ENCODE results near the gene SOX6. TPM values are rescaled to one million over a fixed set of nuclear protein-coding genes. Genes with fewer than 3 reads are reported as not detected.

SOX6 gene
- total and polyA plus RNA-seq, 2 donors (not counting 3 experiments of a cell fraction or from before 2014, with no cell fraction given): 0.14 to 3.7 TPM

GRCh38 chr11:16279524-16279923 lies 76.8 kb downstream of the SOX6 start:
- BruUV-seq (replicated peaks): no TSS peak
- intact Hi-C loops (cut with micrococcal nuclease): no loop called here
- H3K9me3 ChIP-seq (replicated peaks; ENCODE audit: control insufficient read depth, insufficient read depth, low read length): no peaks in the 10 kb centered on the region
- peaks cover 3% of the 10 kb centered on the region for H3K4me1 ChIP-seq (ENCODE audit: control insufficient read depth, extremely low read depth, insufficient read depth, low read length)
- dilution Hi-C loops (cut with MboI; ENCODE audit: extremely low pct_ligation_motif_present, low sequenced_read_pairs): no loop called here
- no peak overlapping the region for H3K27ac ChIP-seq (ENCODE audit: insufficient read depth, low read depth, low read length)
- no peak overlapping the region for H3K9ac ChIP-seq (replicated peaks; ENCODE audit: extremely low read depth, insufficient read depth, low read length)
- no peaks in the 10 kb centered on the region for H3K36me3 ChIP-seq (ENCODE audit: control insufficient read depth in 2 of 2, extremely low read depth in 1 of 2, insufficient read depth in 2 of 2, low read length in 2 of 2)
- ChIA-PET CTCF (interaction anchor here (0.9 to 1.5 kb wide), 3 partner anchors 9 to 32 kb away, joined by 3 to 5 read pairs (median 3); no protein-coding TSS in a partner anchor), POLR2A (no interaction called here)
- no peak overlapping the region for H3K4me3 ChIP-seq (replicated peaks in 1 of 3; ENCODE audit: insufficient read depth in 1 of 3, low read depth in 1 of 3, low read length in 3 of 3)
- no peak for DNase-seq (ENCODE audit: low read depth, low spot score)
- H2AFZ ChIP-seq (ENCODE audit: low read depth, low read length): no peak overlapping the region
- no peaks in the 10 kb centered on the region for H3K27me3 ChIP-seq (ENCODE audit: control insufficient read depth in 2 of 2, insufficient read depth in 2 of 2, low read length in 2 of 2)
- no peak overlapping the region for H3K4me2 ChIP-seq (ENCODE audit: insufficient read depth, low read length)
- H4K20me1 ChIP-seq (replicated peaks; ENCODE audit: control insufficient read depth, extremely low read depth, insufficient read depth, low read length): no peaks in the 10 kb centered on the region
- no peak for FAIRE-seq
- H3K79me2 ChIP-seq (ENCODE audit: control insufficient read depth, insufficient read depth, low read length): no peaks in the 10 kb centered on the region
- no peaks in the 10 kb centered on the region for H3K9me1 ChIP-seq (replicated peaks; ENCODE audit: control insufficient read depth, extremely low read depth, insufficient read depth, low read length)
- TF ChIP-seq FOS (IDR thresholded peaks at IDR 0.05; ENCODE audit: borderline replicate concordance, insufficient read depth, low read length) (no peak), POLR2AphosphoS5 (IDR thresholded peaks at IDR 0.05; ENCODE audit: insufficient read depth, low read depth, low read length) (no peak), POLR2A (IDR thresholded peaks at IDR 0.05; ENCODE audit: low read depth, low read length) (no peak), GATA2 (IDR thresholded peaks at IDR 0.05; ENCODE audit: insufficient read depth, insufficient read length, low read depth, low read length) (no peak), MYC (IDR thresholded peaks at IDR 0.05; ENCODE audit: low read depth, low read length) (no peak), EZH2 (IDR thresholded peaks at IDR 0.05; ENCODE audit: borderline replicate concordance, low read depth, low read length, severe bottlenecking) (no peak), JUN (IDR thresholded peaks at IDR 0.05; ENCODE audit: borderline replicate concordance, insufficient read depth, insufficient read length, low read depth) (no peak)
- TF ChIP-seq, protein P1, sequence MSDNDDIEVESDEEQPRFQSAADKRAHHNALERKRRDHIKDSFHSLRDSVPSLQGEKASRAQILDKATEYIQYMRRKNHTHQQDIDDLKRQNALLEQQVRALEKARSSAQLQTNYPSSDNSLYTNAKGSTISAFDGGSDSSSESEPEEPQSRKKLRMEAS (IDR thresholded peaks at IDR 0.05; ENCODE audit: insufficient read depth, insufficient read length): no peak
- TF ChIP-seq, protein P2, sequence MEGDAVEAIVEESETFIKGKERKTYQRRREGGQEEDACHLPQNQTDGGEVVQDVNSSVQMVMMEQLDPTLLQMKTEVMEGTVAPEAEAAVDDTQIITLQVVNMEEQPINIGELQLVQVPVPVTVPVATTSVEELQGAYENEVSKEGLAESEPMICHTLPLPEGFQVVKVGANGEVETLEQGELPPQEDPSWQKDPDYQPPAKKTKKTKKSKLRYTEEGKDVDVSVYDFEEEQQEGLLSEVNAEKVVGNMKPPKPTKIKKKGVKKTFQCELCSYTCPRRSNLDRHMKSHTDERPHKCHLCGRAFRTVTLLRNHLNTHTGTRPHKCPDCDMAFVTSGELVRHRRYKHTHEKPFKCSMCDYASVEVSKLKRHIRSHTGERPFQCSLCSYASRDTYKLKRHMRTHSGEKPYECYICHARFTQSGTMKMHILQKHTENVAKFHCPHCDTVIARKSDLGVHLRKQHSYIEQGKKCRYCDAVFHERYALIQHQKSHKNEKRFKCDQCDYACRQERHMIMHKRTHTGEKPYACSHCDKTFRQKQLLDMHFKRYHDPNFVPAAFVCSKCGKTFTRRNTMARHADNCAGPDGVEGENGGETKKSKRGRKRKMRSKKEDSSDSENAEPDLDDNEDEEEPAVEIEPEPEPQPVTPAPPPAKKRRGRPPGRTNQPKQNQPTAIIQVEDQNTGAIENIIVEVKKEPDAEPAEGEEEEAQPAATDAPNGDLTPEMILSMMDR (IDR thresholded peaks at IDR 0.05; ENCODE audit: extremely low read depth in 1 of 2, insufficient read depth in 1 of 2, low read depth in 1 of 2, low read length in 2 of 2): no peak
